Thoracic aorta (tissue), 2 donors: ENCODE results near the gene BEAN1. TPM values are rescaled to one million over a fixed set of nuclear protein-coding genes. Genes with fewer than 3 reads are reported as not detected.

Experiments used
- ATAC-seq: fragments of 150-250 bp; one replicate; pipeline ENCODE4 v1.8.0; 2017; ENCODE audit warnings: low read depth; ENCODE audit not compliant: insufficient number of reproducible peaks, low FRiP score
- DNase-seq: peaks from one replicate; pipeline ENCODE4 v3.0.0-alpha.2; 2020; ENCODE audit warnings: low spot score
- H3K27ac ChIP-seq, 2 donors: fragments of 200-600 bp; sonication (generic); 1 replicate in 1 of 2; 2 replicates in 1 of 2; pipeline ENCODE4 v1.5.1; 2016; ENCODE audit warnings: mild to moderate bottlenecking in 2 of 2, moderate library complexity in 2 of 2
- H3K27me3 ChIP-seq: fragments of 200-600 bp; sonication (generic); replicated peaks from 2 replicates; pipeline ENCODE4 v1.6.0; 2016; ENCODE audit warnings: mild to moderate bottlenecking; ENCODE audit not compliant: insufficient read depth
- H3K36me3 ChIP-seq: fragments of 200-600 bp; sonication (generic); one replicate; pipeline ENCODE4 v1.5.1; 2016
- H3K4me1 ChIP-seq, 2 donors: fragments of 200-600 bp; sonication (generic); 1 replicate in 1 of 2; 2 replicates in 1 of 2; pipeline versions ENCODE4 v1.5.1 to v1.6.0; 2016; ENCODE audit warnings: low read depth in 2 of 2, mild to moderate bottlenecking in 1 of 2; ENCODE audit not compliant: control insufficient read depth in 1 of 2
- H3K4me3 ChIP-seq: fragments of 200-600 bp; sonication (generic); 2 replicates; pipeline ENCODE4 v1.5.1; 2016; ENCODE audit warnings: mild to moderate bottlenecking
- H3K9me3 ChIP-seq: fragments of 200-600 bp; sonication (generic); 2 replicates; pipeline ENCODE4 v1.5.1; 2016
- total RNA-seq, 2 donors: library from RNA; depleted of rRNA; stranded (reverse); fragments of >200 nt; gene quantifications; one replicate each; pipeline versions ENCODE4 v1.1.0 to v1.2.3, GENCODE V29; 2016
- TF ChIP-seq, protein P1 (sequence below): fragments of 200-600 bp; sonication (generic); IDR thresholded peaks from one replicate; pipeline ENCODE4 v1.5.1; 2019; ENCODE audit warnings: antibody characterized with exemption

BEAN1 gene
- total RNA-seq, 2 donors from 2014 or later: 0.28 TPM; not detected in 1

- TF ChIP-seq, protein P1, sequence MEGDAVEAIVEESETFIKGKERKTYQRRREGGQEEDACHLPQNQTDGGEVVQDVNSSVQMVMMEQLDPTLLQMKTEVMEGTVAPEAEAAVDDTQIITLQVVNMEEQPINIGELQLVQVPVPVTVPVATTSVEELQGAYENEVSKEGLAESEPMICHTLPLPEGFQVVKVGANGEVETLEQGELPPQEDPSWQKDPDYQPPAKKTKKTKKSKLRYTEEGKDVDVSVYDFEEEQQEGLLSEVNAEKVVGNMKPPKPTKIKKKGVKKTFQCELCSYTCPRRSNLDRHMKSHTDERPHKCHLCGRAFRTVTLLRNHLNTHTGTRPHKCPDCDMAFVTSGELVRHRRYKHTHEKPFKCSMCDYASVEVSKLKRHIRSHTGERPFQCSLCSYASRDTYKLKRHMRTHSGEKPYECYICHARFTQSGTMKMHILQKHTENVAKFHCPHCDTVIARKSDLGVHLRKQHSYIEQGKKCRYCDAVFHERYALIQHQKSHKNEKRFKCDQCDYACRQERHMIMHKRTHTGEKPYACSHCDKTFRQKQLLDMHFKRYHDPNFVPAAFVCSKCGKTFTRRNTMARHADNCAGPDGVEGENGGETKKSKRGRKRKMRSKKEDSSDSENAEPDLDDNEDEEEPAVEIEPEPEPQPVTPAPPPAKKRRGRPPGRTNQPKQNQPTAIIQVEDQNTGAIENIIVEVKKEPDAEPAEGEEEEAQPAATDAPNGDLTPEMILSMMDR: no peak
- no peak for DNase-seq
- no peak for ATAC-seq
- H3K27me3 ChIP-seq: no peaks in the 10 kb centered on the region
- H3K4me3 ChIP-seq: no peak overlapping the region
- no peaks in the 10 kb centered on the region for H3K4me1 ChIP-seq
- H3K9me3 ChIP-seq: no peaks in the 10 kb centered on the region
- H3K27ac ChIP-seq: no peak overlapping the region
- no peaks in the 10 kb centered on the region for H3K36me3 ChIP-seq
Observed at GRCh38 chr16:66381585-66382170, 45.4 kb upstream of the BEAN1 start.

DNA sequence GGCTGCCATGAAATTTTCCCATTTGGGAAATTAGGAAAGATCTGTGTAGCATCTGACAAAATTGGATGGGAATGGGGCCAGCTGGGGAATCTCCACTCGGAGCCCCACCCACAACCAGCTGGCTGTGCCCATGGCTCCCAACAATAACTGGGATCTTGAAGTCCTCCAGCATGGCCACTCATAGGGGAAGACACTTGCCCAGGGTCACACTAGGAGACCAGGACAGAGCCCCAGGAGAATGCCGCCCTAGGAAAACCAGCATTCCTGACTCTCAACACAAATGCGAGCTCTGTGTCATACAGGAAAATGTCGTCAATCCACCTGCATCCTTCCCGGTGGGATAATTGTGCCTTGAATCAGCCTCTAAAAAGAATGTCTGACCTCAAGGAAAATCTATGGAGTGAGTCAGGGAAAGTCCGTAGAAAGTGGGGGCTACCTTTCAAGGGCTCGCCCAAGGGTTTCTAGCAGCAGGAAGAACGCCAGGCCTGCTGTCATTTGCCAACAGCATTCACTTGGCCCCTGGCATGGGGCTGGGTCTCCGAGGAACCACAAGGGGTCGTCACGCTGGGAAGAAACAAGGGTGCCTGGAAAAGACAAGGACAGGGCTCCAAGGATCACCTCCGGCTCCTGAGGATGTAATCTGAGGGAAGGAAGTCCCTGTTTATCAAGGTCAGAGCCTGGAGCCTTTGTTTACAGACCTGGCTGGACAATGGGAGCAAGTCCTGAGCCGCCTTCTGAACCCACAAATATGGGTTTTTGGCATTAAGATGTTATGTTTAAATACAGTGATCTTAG lies 44.7 kb upstream of the BEAN1 start:
- no peak overlapping the region for H3K27ac ChIP-seq
- H3K27me3 ChIP-seq: no peaks in the 10 kb centered on the region
- H3K9me3 ChIP-seq: no peaks in the 10 kb centered on the region
- DNase-seq (no peak), ATAC-seq (no peak)
- H3K36me3 ChIP-seq: no peaks in the 10 kb centered on the region
- TF ChIP-seq, protein P1: no peak
- H3K4me3 ChIP-seq: no peak overlapping the region
- no peaks in the 10 kb centered on the region for H3K4me1 ChIP-seq

- TF ChIP-seq, protein P1: no peak
Observed at GRCh38 chr16:66382966-66383299, 44.2 kb upstream of the BEAN1 start.

DNA sequence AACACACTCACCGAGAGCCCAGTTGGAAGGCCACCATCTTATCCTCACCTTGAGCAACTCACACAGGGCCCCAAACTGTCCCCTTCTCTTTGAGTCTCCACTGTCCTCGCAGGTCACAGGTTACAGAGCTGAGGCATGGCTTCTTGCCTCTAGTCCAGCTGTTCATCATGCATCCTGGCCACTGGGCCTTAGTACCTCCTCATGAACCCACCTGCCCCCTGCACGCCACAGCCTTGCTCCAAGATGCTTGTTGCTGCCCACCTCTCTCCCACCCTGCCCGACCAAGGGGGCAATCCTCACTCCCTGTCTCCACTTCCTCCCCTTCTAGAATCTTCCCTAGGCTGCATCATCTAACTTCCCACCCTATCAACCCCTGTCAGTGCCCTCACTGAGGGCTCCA lies 43.5 kb upstream of the BEAN1 start:
- Histone ChIP-seq H3K9me3 (no peaks in the 10 kb centered on the region), H3K4me3 (no peak overlapping the region), H3K36me3 (no peaks in the 10 kb centered on the region), H3K4me1 (no peaks in the 10 kb centered on the region), H3K27me3 (no peaks in the 10 kb centered on the region), H3K27ac (no peak overlapping the region)
- DNase-seq (no peak), ATAC-seq (no peak)
- TF ChIP-seq, protein P1: no peak

More at GRCh38 chr16:66382966-66383299, 44.2 kb upstream of the BEAN1 start:
- Histone ChIP-seq H3K27me3 (no peaks in the 10 kb centered on the region), H3K9me3 (no peaks in the 10 kb centered on the region), H3K4me3 (no peak overlapping the region), H3K36me3 (no peaks in the 10 kb centered on the region), H3K4me1 (no peaks in the 10 kb centered on the region), H3K27ac (no peak overlapping the region)
- no peak for ATAC-seq
- DNase-seq: no peak

DNA sequence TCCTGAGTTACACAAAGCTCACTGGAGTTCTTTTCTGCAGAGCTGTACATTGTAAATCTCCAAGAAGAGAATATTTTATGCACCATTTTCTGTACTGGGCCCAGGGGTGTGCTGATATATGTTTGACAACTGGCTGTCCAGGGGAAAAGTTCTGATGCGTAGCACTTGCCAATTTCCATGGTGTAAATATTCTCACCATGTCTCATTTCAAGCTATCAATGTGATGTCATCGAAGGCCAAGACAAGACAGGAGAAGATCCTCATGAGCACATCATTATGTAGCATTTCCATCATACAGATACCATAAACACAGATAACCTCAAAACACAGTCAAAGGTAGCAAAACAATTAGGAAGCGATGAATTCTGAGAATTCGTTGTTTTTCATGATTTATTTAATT lies 41.7 kb upstream of the BEAN1 start:
- Histone ChIP-seq H3K36me3 (no peaks in the 10 kb centered on the region), H3K27me3 (no peaks in the 10 kb centered on the region), H3K4me3 (no peak overlapping the region), H3K4me1 (no peaks in the 10 kb centered on the region), H3K27ac (no peak overlapping the region), H3K9me3 (no peaks in the 10 kb centered on the region)
- TF ChIP-seq, protein P1: no peak
- ATAC-seq (no peak), DNase-seq (no peak)
